Measurements from ENCODE around the gene FYN.
A peak's percentile ranks its signal among the peaks of the same experiment; 100 is the strongest.

FYN gene

DNA sequence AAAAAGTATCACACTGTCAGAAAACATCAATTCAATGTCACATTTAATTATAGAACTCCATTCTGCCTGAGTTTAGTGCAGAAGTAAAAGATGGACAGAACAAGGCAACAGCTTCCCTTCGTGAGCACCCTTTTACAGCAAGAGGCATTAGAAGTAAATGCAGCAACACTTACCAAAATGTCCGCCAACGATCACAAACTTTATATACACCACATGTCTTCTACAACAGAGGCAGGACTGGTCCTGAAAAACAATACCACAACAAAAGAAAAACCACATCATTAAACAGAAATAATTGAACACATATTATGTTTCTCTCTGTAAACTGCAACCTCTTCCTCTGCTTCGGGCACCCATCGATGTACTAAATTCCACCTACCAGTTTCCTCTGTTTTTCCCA lies 92.9 kb downstream of the FYN start:
- no peak overlapping the region for H3K4me3 ChIP-seq (ENCODE audit: low read depth, low read length)
- no peak for DNase-seq (ENCODE audit: low read depth)
- TF ChIP-seq, protein P1, sequence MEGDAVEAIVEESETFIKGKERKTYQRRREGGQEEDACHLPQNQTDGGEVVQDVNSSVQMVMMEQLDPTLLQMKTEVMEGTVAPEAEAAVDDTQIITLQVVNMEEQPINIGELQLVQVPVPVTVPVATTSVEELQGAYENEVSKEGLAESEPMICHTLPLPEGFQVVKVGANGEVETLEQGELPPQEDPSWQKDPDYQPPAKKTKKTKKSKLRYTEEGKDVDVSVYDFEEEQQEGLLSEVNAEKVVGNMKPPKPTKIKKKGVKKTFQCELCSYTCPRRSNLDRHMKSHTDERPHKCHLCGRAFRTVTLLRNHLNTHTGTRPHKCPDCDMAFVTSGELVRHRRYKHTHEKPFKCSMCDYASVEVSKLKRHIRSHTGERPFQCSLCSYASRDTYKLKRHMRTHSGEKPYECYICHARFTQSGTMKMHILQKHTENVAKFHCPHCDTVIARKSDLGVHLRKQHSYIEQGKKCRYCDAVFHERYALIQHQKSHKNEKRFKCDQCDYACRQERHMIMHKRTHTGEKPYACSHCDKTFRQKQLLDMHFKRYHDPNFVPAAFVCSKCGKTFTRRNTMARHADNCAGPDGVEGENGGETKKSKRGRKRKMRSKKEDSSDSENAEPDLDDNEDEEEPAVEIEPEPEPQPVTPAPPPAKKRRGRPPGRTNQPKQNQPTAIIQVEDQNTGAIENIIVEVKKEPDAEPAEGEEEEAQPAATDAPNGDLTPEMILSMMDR (conservative IDR thresholded peaks at IDR 0.05; ENCODE audit: low read depth, low read length) = no peak

GRCh38 chr6:111779660-111780059 lies 93.6 kb downstream of the FYN start:
- H3K4me3 ChIP-seq (ENCODE audit: low read depth, low read length) = no peak overlapping the region
- no peak for DNase-seq (ENCODE audit: low read depth)
- TF ChIP-seq, protein P1 (conservative IDR thresholded peaks at IDR 0.05; ENCODE audit: low read depth, low read length) = no peak

GRCh38 chr6:111779031-111779430 lies 94.2 kb downstream of the FYN start:
- TF ChIP-seq, protein P1 (conservative IDR thresholded peaks at IDR 0.05; ENCODE audit: low read depth, low read length) = no peak
- no peak overlapping the region for H3K4me3 ChIP-seq (ENCODE audit: low read depth, low read length)
- DNase-seq (ENCODE audit: low read depth) = no peak

DNA sequence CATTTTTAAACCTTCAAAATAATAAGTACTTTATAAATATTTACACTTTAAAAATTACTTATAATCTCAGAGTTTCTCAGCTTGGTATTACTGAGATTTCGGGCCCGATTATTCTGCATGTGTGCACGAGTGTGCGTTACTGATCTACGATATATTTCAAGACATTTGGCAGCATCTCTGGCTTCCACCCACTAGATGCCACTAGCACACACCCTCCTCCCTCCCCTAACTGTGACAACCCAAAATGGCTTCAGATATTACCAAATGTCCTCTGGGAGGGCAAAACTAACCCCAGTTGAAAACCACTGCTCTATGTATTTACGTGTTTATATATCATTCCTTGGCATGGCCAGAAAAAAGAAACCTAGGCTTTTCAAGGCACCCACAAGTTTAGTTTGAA lies 95.9 kb downstream of the FYN start:
- DNase-seq (ENCODE audit: low read depth) = no peak
- TF ChIP-seq, protein P1 (conservative IDR thresholded peaks at IDR 0.05; ENCODE audit: low read depth, low read length) = no peak
- no peak overlapping the region for H3K4me3 ChIP-seq (ENCODE audit: low read depth, low read length)

DNA sequence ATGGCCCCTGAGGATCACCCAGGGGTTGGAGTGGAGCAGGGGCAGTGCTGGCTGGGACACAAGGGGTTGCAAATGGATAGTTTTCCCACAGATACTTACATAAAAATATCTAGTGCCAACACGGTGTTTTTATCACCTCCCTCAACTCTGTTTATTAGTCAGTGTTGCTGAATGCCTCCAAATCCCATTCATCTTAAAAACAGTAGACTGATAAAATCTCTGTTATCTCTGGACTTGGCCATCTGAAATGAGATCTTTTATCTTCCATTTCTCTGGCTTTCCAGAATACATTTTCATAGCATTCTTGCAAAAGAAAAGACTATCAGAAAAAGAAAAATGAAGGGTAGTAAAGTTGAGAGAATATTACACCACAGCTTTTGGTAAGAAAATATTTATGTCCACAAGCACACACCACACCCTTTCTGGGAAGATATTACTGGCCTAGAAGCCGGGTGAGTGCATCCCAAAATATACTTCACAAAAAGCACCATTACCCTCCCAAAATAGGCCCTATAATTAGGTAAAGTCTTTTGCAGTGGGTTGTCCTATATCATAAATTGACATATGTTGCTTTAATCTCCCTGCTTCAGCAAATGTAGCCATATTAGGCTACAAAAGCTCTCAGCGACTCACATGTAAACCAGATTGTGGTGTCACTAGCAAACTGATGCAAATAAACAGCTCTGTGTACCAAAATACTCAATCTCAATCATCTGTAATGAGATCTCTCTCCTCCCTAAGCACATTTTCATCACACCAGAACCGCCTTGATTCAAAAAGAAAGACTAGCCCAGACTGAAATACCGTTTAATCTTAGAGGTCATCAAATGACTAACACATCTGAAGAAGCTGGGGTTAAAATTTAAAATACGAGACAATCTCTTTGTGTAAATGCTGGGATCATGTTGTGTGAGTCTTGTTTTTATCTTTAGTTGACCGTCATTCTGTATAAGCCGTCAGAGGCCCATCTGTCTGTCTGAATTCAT lies 96.7 kb downstream of the FYN start:
- TF ChIP-seq, protein P1 (conservative IDR thresholded peaks at IDR 0.05; ENCODE audit: low read depth, low read length) = no peak
- no peak for DNase-seq (ENCODE audit: low read depth)
- no peak overlapping the region for H3K4me3 ChIP-seq (ENCODE audit: low read depth, low read length)

DNA sequence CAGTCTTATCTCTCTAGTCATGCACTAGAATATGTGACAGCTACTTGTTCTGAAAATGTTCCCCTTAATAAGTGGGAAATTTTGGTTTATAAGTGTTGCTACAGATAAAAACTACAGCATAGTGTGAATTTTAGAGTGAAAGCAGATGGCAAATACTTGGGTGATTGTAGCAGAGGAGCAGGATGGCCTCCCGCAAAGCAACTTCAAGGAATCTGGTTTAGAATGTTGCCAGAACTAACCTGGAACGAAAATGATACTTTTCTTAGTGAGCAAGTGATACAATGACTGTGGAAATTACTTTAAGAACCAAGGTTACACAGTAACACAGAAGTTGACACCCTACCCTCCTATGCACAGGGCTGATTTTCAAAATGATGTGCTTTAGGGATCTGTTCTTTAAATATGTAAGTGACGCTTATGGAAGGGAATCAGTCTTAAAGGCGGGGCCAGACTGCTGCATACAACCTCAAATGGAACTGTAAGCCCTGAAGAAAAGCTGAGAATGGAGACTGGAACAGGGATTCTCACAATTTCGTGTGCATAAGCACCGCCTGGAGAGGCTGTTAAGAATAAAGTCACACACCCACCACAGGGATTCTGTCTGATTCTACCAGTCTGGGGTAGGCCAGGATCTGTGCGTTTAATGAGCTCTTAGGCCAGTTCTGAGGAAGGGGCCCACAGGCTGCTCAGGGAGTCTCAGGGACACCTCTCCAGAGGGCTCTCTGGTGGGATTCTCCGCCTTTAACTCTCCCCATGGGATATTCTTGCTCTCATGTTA lies 97.9 kb downstream of the FYN start:
- no peak overlapping the region for H3K4me3 ChIP-seq (ENCODE audit: low read depth, low read length)
- TF ChIP-seq, protein P1 (conservative IDR thresholded peaks at IDR 0.05; ENCODE audit: low read depth, low read length) = no peak
- peak; percentile 51 for DNase-seq (ENCODE audit: low read depth)

All from choroid plexus epithelial cell (primary cell).